ENCODE data around the gene TOPAZ1.

Gene TOPAZ1

DNA sequence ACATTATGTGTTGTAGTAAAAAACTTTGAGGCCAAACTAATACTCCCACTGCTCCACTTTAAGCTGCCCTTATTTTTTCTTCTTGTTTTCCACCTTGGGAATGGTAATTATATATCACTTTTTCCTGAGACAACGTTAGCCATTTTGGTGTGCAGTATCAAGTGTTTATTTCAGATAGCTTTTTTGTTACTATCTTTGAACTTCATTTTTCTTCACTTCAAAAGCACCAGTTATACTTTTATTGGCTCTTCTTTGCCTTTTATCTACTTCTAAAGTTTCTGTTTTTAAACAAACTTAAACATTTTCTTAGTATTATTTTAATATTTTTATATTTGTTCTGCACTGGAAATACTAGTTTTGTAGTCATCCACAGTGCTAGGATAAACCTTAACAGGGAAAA is 6.5 kb downstream of the TOPAZ1 start:
- DNase-seq: no peak

DNA sequence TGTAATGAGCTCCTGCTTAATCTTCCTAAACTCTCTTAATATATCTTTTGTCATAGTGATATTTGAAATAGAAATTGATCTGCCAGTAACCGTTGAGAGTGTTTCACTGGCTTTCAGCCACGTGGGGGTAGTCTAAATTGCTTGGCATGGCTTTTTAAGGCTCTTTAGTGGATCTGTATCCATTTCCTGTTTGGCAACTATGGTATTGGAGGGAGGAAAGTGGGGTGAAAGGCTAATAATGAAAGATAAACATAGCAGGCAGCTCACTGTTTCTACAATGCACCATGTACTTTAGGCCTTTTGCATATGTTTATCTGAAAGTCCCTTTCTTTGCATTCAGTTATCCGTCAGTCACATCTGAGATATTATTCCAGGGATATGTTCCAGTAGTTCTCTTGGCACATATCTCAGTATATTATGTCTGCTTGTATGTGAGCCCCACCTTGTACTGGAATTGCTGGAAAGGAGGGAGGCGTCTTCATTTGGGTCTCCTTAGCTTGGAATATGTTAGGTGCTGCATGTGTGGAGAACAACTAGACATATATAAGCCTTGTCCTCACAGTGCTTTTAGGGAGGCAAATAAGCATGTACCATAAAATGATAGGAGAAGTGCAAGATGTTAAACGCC is 10.8 kb downstream of the TOPAZ1 start:
- no peak for DNase-seq

- DNase-seq: no peak
These were observed 17.7 kb downstream of the TOPAZ1 start for GRCh38 chr3:44259404-44259803.

DNA sequence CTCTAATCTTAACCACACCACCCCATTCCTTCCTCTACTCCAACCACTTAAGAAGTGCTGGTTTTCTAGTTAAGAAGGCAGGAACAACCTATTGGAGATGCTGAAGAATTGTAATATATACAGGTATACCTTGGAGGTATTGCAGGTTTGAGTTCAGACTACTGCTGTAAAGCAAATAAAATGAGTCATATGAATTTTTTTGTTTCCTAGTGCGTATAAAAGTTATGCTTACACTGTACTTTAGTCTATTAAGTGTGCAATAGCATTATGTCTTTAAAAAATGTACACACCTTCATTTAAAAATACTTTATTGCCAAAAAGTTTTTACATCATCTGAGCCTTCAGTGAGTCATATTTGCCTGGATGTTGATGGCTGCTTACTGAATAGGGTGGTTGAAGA is 22.5 kb downstream of the TOPAZ1 start:
- DNase-seq: no peak

DNA sequence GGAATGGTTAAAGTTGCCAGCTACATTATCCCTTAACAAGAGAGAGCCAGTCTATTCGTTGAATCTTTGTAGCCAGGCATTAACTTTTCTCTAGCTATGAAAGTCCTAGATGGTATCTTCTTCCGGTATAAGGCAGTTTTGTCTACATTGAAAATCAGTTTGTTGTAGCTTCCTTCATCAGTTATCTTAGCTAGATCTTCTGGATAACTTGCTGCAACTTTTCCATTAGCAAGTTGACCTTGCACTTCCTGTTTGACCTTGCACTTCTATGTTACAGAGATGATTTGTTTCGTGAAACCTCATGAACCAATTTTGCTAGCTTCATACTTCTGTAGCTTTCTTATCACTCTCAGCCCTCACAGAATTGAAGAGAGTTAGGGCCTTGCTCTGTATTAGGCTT is 24.1 kb downstream of the TOPAZ1 start:
- no peak for DNase-seq

- DNase-seq: no peak
These were observed 30.5 kb downstream of the TOPAZ1 start for GRCh38 chr3:44272191-44272590.

GRCh38 chr3:44277925-44278324 is 36.2 kb downstream of the TOPAZ1 start:
- DNase-seq: no peak

- no peak for DNase-seq
These were observed 38.4 kb downstream of the TOPAZ1 start for GRCh38 chr3:44280077-44280476.

GRCh38 chr3:44280631-44281030 is 38.9 kb downstream of the TOPAZ1 start:
- DNase-seq: no peak

DNA sequence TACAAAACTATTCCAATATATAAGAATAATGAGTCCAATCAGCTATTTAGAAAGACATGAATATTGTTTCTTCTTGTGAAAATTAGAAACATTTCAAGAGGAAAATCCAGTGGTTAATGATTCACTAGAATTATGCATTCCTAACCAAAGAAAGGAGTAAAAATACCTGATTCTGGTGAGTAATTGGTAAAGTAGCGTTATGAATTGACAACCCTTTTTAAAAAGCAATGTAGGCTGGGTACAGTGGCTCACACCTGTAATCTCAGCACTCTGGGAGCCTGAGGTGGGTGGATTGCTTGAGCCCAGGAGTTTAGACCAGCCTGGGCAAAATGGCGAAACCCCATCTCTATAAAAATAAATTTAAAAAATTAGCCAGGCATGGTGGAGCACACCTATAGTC is 43.3 kb downstream of the TOPAZ1 start:
- DNase-seq: no peak

- no peak for DNase-seq
These were observed 48.3 kb downstream of the TOPAZ1 start for GRCh38 chr3:44289882-44290462.

GRCh38 chr3:44292276-44292675 is 50.6 kb downstream of the TOPAZ1 start:
- no peak for DNase-seq

DNA sequence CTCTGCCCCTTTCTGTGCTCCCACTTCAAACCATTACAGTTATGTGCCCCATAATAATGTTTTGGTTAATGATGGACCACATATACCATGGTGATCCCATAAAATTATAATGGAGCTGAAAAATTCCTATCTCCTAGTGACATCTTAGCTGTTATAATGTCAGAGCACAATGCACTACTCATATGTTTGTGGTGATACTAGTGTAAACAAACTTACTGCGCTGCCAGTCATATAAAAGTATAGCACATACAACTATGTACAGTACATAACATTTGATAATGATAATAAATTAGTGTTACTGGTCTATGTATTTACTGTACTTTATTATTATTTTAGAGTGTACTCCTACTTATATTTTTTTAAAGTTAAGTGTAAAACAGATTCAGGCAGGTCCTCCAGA is 51.3 kb downstream of the TOPAZ1 start:
- no peak for DNase-seq

- DNase-seq: no peak
These were observed 55.6 kb downstream of the TOPAZ1 start for GRCh38 chr3:44297255-44297654.

DNA sequence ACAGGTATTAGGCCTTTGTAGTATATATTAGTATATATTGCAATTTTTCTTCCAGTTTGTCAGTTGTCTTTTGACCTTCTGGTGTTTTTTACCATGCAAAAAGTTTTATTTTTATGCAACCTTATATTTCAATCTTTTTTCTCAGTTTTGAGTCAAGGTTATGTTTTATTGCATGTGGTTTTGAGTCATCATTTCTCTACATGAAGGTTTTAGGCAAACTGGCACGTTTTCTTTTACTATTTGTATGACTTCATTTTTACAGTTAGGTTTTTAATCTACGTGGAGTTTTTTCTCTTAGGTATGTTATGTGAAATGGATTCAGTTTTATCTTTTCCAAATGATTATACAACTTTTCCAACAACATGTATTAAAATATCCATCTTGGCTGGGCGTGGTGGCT is 60.1 kb downstream of the TOPAZ1 start:
- no peak for DNase-seq

- DNase-seq: no peak
These were observed 67.8 kb downstream of the TOPAZ1 start for GRCh38 chr3:44309500-44309899.

DNA sequence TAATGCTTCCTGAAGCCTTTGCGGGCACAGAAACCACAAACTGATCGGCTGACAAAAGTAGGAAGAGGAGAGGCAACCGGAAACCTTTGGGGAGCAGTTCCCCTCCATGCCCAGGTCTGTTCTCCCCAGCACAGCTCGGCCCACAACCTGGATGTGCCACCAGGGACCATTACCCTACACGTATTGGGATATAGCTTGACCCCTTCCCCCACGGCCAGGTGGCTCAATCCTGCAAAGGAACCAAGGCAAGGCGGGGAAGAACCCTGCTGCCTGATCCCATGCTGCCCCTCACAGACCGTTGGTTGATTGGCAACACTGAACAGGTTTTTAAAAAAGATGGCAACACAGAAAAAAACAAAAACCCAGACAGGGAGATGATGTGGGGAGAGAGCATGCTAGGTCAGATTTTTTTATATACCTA is 77.2 kb downstream of the TOPAZ1 start:
- DNase-seq: no peak

GRCh38 chr3:44321335-44321734 is 79.6 kb downstream of the TOPAZ1 start:
- no peak for DNase-seq

DNA sequence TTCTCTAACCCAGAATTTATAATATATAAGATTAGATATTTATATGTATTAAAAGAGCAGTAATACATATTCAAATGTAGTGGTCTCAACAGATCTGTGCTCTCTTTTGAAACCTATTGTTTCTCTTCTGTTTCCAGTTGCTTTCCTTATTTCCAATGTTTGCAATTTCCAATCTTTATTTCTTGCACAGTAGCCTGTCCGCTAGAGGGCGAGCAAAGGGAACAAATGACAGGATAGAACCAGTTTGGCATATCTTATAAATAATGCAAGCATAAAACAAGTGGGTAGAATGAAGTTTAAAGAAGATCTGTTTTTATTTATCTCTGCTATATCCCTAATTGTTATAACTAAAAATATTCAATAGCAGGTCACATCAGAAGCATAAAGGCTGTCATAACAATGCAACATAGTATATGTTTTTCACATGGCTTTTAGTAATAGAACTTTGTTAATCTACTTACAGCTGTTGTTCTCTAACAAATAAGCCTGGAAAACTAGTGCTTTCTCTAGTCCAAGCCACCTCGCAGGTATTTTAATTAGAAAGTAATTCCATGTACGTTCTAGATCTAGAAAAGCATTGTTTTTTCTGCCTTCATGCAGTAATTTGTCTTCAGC is 81.8 kb downstream of the TOPAZ1 start:
- peak; percentile 74 for DNase-seq

DNA sequence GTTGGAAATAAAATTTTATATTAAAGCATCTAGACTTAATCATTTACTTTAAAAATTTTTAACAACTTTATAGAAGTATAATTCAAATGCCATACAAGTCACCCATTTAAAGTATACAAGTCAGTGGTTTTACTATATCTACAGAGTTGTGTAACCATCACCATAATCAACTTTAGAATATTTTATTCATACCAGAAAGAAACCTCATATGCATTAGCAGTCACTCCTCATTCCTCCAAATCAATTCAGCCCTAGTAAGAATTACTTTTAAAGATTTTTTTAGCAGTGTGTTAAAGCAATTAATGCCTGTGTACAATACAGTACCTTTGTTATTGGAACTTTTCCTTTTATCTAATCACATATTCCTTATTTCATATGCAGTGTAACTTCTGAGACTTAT is 82.9 kb downstream of the TOPAZ1 start:
- DNase-seq: no peak

DNA sequence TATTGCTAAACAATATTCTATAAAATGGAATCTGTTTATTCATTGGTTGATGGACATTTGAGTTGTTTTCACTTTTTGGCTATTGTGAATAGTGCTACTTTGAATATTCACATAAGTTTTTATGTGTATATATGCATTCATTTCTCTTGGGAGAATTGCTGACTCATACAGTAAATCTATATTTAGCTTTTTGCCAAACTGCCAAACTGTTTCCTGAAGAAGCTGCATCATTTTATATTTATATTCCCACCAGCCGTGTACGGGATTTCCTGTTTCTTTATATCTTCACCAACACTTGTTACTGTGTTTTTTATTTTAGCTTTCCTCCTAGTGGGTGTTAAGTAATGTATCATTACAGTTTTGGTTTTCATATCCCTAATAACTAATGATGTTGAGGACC is 84.3 kb downstream of the TOPAZ1 start:
- no peak for DNase-seq

DNA sequence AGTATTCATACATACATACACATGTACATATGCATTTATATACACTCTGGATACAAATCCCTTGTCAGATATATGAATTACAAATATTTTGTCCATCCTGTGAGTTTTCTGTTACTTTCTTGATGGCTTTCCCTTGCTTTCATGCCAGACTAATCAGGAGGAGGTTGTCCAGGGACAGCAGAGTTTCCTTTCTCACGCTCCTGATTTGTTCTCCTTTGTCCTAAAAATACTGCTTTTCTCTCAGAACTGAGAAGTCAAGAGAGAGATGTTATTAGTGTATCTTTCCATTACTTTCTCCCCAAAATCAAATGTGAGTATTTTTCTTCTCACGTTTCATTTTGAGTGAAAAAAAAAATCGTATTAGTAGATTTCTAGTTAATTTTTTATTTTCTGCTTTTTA is 84.8 kb downstream of the TOPAZ1 start:
- no peak for DNase-seq

GRCh38 chr3:44329946-44330345 is 88.3 kb downstream of the TOPAZ1 start:
- DNase-seq: peak; percentile 11

DNA sequence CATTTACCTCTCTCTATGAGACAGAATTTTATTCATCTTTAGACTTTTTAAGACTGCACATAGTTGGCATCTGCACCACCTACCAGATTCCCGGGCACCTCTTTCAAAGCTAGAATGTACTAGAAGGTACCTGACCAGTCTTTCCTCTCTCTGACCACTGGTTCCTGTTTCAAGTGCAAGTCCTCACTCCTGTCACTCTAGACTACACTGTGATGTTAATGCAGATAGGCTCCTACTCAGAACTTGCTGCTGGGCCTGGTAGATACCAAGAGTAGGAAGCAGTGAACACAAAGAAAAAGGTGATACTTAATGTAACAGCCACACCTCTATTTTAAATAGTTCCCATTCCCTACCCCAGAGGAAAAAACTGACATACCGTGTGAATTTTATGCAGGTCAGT is 88.8 kb downstream of the TOPAZ1 start:
- no peak for DNase-seq

DNA sequence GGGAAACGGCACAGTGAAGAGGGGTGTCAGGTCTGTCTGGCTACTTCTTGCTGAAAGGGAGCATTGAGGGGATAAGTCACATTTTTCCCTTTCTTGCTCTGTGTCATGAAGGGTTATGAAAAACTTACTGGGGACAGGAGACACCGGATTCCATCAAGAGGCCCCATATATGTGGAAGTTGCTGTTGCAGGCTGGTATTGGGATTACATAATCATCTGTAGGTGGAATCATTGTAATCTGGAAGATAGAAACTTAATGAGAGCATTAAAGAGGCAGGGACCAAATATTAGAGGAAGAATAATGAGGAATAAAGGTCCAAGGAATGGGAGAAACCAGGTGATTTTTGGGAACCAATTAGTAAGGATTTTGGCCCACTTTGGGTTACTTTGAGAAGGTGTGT is 92.6 kb downstream of the TOPAZ1 start:
- peak; percentile 17 for DNase-seq
